Body of pancreas (tissue), 4 donors: ENCODE data around the gene PMM2.

Experiments used
- POLR2A ChIP-seq, 3 donors: fragments of 450-650 bp; IDR thresholded peaks; one replicate each; pipeline ENCODE4 v1.6.1; 2016; ENCODE audit warnings: antibody characterized with exemption in 3 of 3, mild to moderate bottlenecking in 2 of 3
- TF ChIP-seq, protein P1 (sequence below), 7 experiments: fragments of 450-650 bp in 4 of 7; fragments of 200-600 bp in 3 of 7; sonication (generic) in 3 of 7; IDR thresholded peaks; one replicate each; pipeline ENCODE4 v1.5.1; 2016 to 2019; ENCODE audit warnings: antibody characterized with exemption in 7 of 7

DNA sequence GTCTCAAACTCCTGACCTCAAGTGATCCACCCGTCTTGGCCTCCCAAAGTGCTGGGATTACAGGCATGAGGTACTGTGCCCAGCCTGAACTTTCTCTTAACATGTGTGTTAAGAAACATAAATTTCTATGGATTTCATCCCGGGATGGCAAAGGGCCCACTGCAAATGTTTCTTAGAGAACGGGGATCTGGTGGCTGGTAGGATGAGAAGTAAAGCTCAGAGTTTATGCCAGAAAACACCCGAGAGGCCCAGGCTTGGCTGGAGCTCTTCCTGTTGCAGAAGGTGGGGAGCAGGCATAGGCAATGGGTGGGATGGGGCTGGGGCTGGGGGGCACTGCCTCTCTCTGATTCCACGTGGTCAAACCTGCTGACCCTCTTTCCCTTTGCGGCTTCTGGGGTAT lies 76.7 kb downstream of the PMM2 start:
- TF ChIP-seq, protein P1, sequence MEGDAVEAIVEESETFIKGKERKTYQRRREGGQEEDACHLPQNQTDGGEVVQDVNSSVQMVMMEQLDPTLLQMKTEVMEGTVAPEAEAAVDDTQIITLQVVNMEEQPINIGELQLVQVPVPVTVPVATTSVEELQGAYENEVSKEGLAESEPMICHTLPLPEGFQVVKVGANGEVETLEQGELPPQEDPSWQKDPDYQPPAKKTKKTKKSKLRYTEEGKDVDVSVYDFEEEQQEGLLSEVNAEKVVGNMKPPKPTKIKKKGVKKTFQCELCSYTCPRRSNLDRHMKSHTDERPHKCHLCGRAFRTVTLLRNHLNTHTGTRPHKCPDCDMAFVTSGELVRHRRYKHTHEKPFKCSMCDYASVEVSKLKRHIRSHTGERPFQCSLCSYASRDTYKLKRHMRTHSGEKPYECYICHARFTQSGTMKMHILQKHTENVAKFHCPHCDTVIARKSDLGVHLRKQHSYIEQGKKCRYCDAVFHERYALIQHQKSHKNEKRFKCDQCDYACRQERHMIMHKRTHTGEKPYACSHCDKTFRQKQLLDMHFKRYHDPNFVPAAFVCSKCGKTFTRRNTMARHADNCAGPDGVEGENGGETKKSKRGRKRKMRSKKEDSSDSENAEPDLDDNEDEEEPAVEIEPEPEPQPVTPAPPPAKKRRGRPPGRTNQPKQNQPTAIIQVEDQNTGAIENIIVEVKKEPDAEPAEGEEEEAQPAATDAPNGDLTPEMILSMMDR (IDR thresholded peaks at IDR 0.05), result no peak
- TF ChIP-seq POLR2A (IDR thresholded peaks at IDR 0.05), result no peak
